Measurements from ENCODE around the gene LKAAEAR1.
A peak's percentile ranks its signal among the peaks of the same experiment; 100 is the strongest.

LKAAEAR1 gene

GRCh38 chr20:64057628-64058498, 26.3 kb downstream of the LKAAEAR1 start:
- peak overlapping the region; percentile 82 for H3K27ac Mint-ChIP-seq
- H3K9me3 Mint-ChIP-seq: no peaks in the 10 kb centered on the region
- peak; percentile 83 for ATAC-seq

GRCh38 chr20:64056889-64057627, 27.1 kb downstream of the LKAAEAR1 start:
- Mint-ChIP-seq H3K27ac (peak overlapping the region; percentile 82), H3K36me3 (peaks cover 12% of the 10 kb centered on the region), H3K4me1 (peaks cover 41% of the 10 kb centered on the region), H3K9me3 (no peaks in the 10 kb centered on the region), H3K4me3 (peak overlapping the region; percentile 78)
- ATAC-seq (peak; percentile 71), DNase-seq (ENCODE audit: low spot score in 2 of 2) (no peak)

More at GRCh38 chr20:64057628-64058498, 26.3 kb downstream of the LKAAEAR1 start:
- peak; percentile 88 to 92 for DNase-seq (ENCODE audit: low spot score in 2 of 2)
- Mint-ChIP-seq H3K36me3 (peaks cover 13% of the 10 kb centered on the region), H3K4me1 (peaks cover 46% of the 10 kb centered on the region), H3K4me3 (peak overlapping the region; percentile 78)

GRCh38 chr20:64056639-64056888, 27.6 kb downstream of the LKAAEAR1 start:
- Mint-ChIP-seq H3K4me1 (peaks cover 39% of the 10 kb centered on the region), H3K27ac (no peak overlapping the region), H3K36me3 (peaks cover 12% of the 10 kb centered on the region), H3K4me3 (peak overlapping the region; percentile 78), H3K9me3 (no peaks in the 10 kb centered on the region)
- no peak for DNase-seq (ENCODE audit: low spot score in 2 of 2)
- no peak for ATAC-seq

- no peaks in the 10 kb centered on the region for H3K9me3 Mint-ChIP-seq
- ATAC-seq: no peak
- no peak for DNase-seq (ENCODE audit: low spot score in 2 of 2)
- no peak overlapping the region for H3K27ac Mint-ChIP-seq
- H3K4me3 Mint-ChIP-seq: no peak overlapping the region
- H3K36me3 Mint-ChIP-seq: peaks cover 12% of the 10 kb centered on the region
- peaks cover 39% of the 10 kb centered on the region for H3K4me1 Mint-ChIP-seq
These were observed 28.1 kb downstream of the LKAAEAR1 start for GRCh38 chr20:64055893-64056638.

GRCh38 chr20:64055396-64055892, 28.8 kb downstream of the LKAAEAR1 start:
- H3K9me3 Mint-ChIP-seq: no peaks in the 10 kb centered on the region
- H3K4me1 Mint-ChIP-seq: peaks cover 39% of the 10 kb centered on the region
- ATAC-seq (no peak), DNase-seq (ENCODE audit: low spot score in 2 of 2) (no peak)
- H3K27ac Mint-ChIP-seq: peak overlapping the region; percentile 71
- peaks cover 12% of the 10 kb centered on the region for H3K36me3 Mint-ChIP-seq
- peak overlapping the region; percentile 21 for H3K4me3 Mint-ChIP-seq

- H3K4me1 Mint-ChIP-seq: peaks cover 34% of the 10 kb centered on the region
- ATAC-seq (no peak), DNase-seq (ENCODE audit: low spot score in 2 of 2) (no peak)
- H3K4me3 Mint-ChIP-seq: no peak overlapping the region
- no peak overlapping the region for H3K27ac Mint-ChIP-seq
- no peaks in the 10 kb centered on the region for H3K9me3 Mint-ChIP-seq
- peaks cover 12% of the 10 kb centered on the region for H3K36me3 Mint-ChIP-seq
These were observed 30.1 kb downstream of the LKAAEAR1 start for GRCh38 chr20:64053841-64054661.

GRCh38 chr20:64052987-64053840, 31.0 kb downstream of the LKAAEAR1 start:
- no peak overlapping the region for H3K4me3 Mint-ChIP-seq

GRCh38 chr20:64052326-64052722, 31.9 kb downstream of the LKAAEAR1 start:
- peaks cover 4% of the 10 kb centered on the region for H3K36me3 Mint-ChIP-seq
- H3K9me3 Mint-ChIP-seq: no peaks in the 10 kb centered on the region
- DNase-seq (ENCODE audit: low spot score in 2 of 2) (no peak), ATAC-seq (no peak)
- H3K27ac Mint-ChIP-seq: no peak overlapping the region
- peaks cover 21% of the 10 kb centered on the region for H3K4me1 Mint-ChIP-seq
- no peak overlapping the region for H3K4me3 Mint-ChIP-seq

More at GRCh38 chr20:64052987-64053840, 31.0 kb downstream of the LKAAEAR1 start:
- peaks cover 29% of the 10 kb centered on the region for H3K4me1 Mint-ChIP-seq
- ATAC-seq (no peak), DNase-seq (ENCODE audit: low spot score in 2 of 2) (no peak)
- peaks cover 7% of the 10 kb centered on the region for H3K36me3 Mint-ChIP-seq
- no peaks in the 10 kb centered on the region for H3K9me3 Mint-ChIP-seq
- no peak overlapping the region for H3K27ac Mint-ChIP-seq

- Mint-ChIP-seq H3K4me3 (no peak overlapping the region), H3K9me3 (no peaks in the 10 kb centered on the region), H3K4me1 (peaks cover 20% of the 10 kb centered on the region), H3K36me3 (peaks cover 4% of the 10 kb centered on the region), H3K27ac (no peak overlapping the region)
- ATAC-seq (no peak), DNase-seq (ENCODE audit: low spot score in 2 of 2) (no peak)
These were observed 32.5 kb downstream of the LKAAEAR1 start for GRCh38 chr20:64051561-64052325.

GRCh38 chr20:64051033-64051452, 33.2 kb downstream of the LKAAEAR1 start:
- no peak for ATAC-seq
- H3K36me3 Mint-ChIP-seq: peaks cover 4% of the 10 kb centered on the region
- peak overlapping the region; percentile 24 for H3K4me3 Mint-ChIP-seq
- no peaks in the 10 kb centered on the region for H3K9me3 Mint-ChIP-seq
- H3K4me1 Mint-ChIP-seq: peaks cover 26% of the 10 kb centered on the region
- no peak overlapping the region for H3K27ac Mint-ChIP-seq
- DNase-seq (ENCODE audit: low spot score in 2 of 2): no peak

- no peak overlapping the region for H3K27ac Mint-ChIP-seq
- H3K9me3 Mint-ChIP-seq: no peaks in the 10 kb centered on the region
- DNase-seq (ENCODE audit: low spot score in 2 of 2) (no peak), ATAC-seq (no peak)
- peaks cover 29% of the 10 kb centered on the region for H3K4me1 Mint-ChIP-seq
- peaks cover 4% of the 10 kb centered on the region for H3K36me3 Mint-ChIP-seq
- peak overlapping the region; percentile 37 for H3K4me3 Mint-ChIP-seq
These were observed 33.8 kb downstream of the LKAAEAR1 start for GRCh38 chr20:64050261-64051032.

GRCh38 chr20:64049878-64050260, 34.3 kb downstream of the LKAAEAR1 start:
- ATAC-seq: no peak
- no peak overlapping the region for H3K27ac Mint-ChIP-seq
- H3K4me3 Mint-ChIP-seq: peak overlapping the region; percentile 37

More at GRCh38 chr20:64049878-64050260, 34.3 kb downstream of the LKAAEAR1 start:
- Mint-ChIP-seq H3K9me3 (no peaks in the 10 kb centered on the region), H3K36me3 (peaks cover 4% of the 10 kb centered on the region), H3K4me1 (peaks cover 24% of the 10 kb centered on the region)
- no peak for DNase-seq (ENCODE audit: low spot score in 2 of 2)

Data from stimulated activated effector memory CD8-positive, alpha-beta T cell treated with anti-CD3 and anti-CD28 coated beads, Interleukin-12 subunit alpha, Interleukin-12 subunit beta, amount 100 ng/mL, for 72 hours (primary cell).